Measurements from ENCODE around the gene SP140. TPM values are rescaled to one million over a fixed set of nuclear protein-coding genes. Genes with fewer than 3 reads are reported as not detected.

SP140 gene
- total RNA-seq, 2 experiments from 2014 or later: 51.2 to 55.1 TPM

- Histone ChIP-seq H3K27me3 (ENCODE audit: control insufficient read depth in 1 of 2, insufficient read depth in 2 of 2, low read length in 2 of 2) (no peaks in the 10 kb centered on the region), H3K9me3 (ENCODE audit: control insufficient read depth in 1 of 2, insufficient read depth in 1 of 2, low read length in 2 of 2) (no peaks in the 10 kb centered on the region), H3K4me1 (ENCODE audit: insufficient read depth, low read length) (peaks cover 6% of the 10 kb centered on the region), H3K4me3 (ENCODE audit: low read length) (no peak overlapping the region), H3K36me3 (ENCODE audit: insufficient read depth, low read length) (peaks cover 96% of the 10 kb centered on the region), H3K27ac (ENCODE audit: low read depth in 1 of 2, low read length in 2 of 2) (no peak overlapping the region)
- peak overlapping the region; percentile 34 for H3K27ac Mint-ChIP-seq
- ChIA-PET CTCF (no interaction called here), POLR2A (interaction anchor here (0.7 to 4.3 kb wide), 2 partner anchors 12 to 13 kb away, joined by 3 to 21 read pairs; partner anchors contain the start of gene SP110)
- H3K36me3 Mint-ChIP-seq (ENCODE audit: low read depth): no peaks in the 10 kb centered on the region
- DNase-seq (no peak), ATAC-seq (ENCODE audit: poor library complexity) (no peak)
- no peaks in the 10 kb centered on the region for H3K9me3 Mint-ChIP-seq
- no peak overlapping the region for H3K4me3 Mint-ChIP-seq
- H3K4me1 Mint-ChIP-seq (ENCODE audit: low read depth): peaks cover 18% of the 10 kb centered on the region
- H3K27me3 Mint-ChIP-seq: no peaks in the 10 kb centered on the region
- intact Hi-C loops (cut with DNase I, micrococcal nuclease): no loop called here
- TF ChIP-seq CTCF (IDR thresholded peaks at IDR 0.05): no peak
These were observed 19.8 kb upstream of the SP140 start for GRCh38 chr2:230205721-230206120.

- no peak for TF ChIP-seq CTCF (IDR thresholded peaks at IDR 0.05)
- Mint-ChIP-seq H3K4me1 (ENCODE audit: low read depth) (peaks cover 15% of the 10 kb centered on the region), H3K27ac (no peak overlapping the region), H3K4me3 (no peak overlapping the region), H3K27me3 (no peaks in the 10 kb centered on the region), H3K36me3 (ENCODE audit: low read depth) (no peaks in the 10 kb centered on the region), H3K9me3 (no peaks in the 10 kb centered on the region)
- no peak for DNase-seq
- H3K9me3 ChIP-seq (ENCODE audit: control insufficient read depth in 1 of 2, insufficient read depth in 1 of 2, low read length in 2 of 2): no peaks in the 10 kb centered on the region
- no peak overlapping the region for H3K27ac ChIP-seq (ENCODE audit: low read depth in 1 of 2, low read length in 2 of 2)
- peaks cover 99% of the 10 kb centered on the region for H3K36me3 ChIP-seq (ENCODE audit: insufficient read depth, low read length)
- peaks cover 11% of the 10 kb centered on the region for H3K4me1 ChIP-seq (ENCODE audit: insufficient read depth, low read length)
- H3K4me3 ChIP-seq (ENCODE audit: low read length): no peak overlapping the region
- ATAC-seq (ENCODE audit: poor library complexity): no peak
- ChIA-PET CTCF (no interaction called here), POLR2A (interaction anchor here (4.3 kb wide), 1 partner anchor 11 kb away, joined by 21 read pairs; the partner anchor contains the start of gene SP110)
- no peaks in the 10 kb centered on the region for H3K27me3 ChIP-seq (ENCODE audit: control insufficient read depth in 1 of 2, insufficient read depth in 2 of 2, low read length in 2 of 2)
- intact Hi-C loops (cut with DNase I, micrococcal nuclease): no loop called here
These were observed 17.0 kb upstream of the SP140 start for GRCh38 chr2:230208576-230208975.

GRCh38 chr2:230209422-230210051 lies 16.0 kb upstream of the SP140 start:
- H3K4me1 ChIP-seq (ENCODE audit: insufficient read depth, low read length): peaks cover 11% of the 10 kb centered on the region

More at GRCh38 chr2:230209422-230210051, 16.0 kb upstream of the SP140 start:
- H3K36me3 Mint-ChIP-seq (ENCODE audit: low read depth): no peaks in the 10 kb centered on the region
- H3K27ac Mint-ChIP-seq: no peak overlapping the region
- Histone ChIP-seq H3K4me3 (ENCODE audit: low read length) (no peak overlapping the region), H3K9me3 (ENCODE audit: control insufficient read depth in 1 of 2, insufficient read depth in 1 of 2, low read length in 2 of 2) (no peaks in the 10 kb centered on the region), H3K27ac (ENCODE audit: low read depth in 1 of 2, low read length in 2 of 2) (no peak overlapping the region), H3K27me3 (ENCODE audit: control insufficient read depth in 1 of 2, insufficient read depth in 2 of 2, low read length in 2 of 2) (no peaks in the 10 kb centered on the region), H3K36me3 (ENCODE audit: insufficient read depth, low read length) (peaks cover 99% of the 10 kb centered on the region)
- no peak for ATAC-seq (ENCODE audit: poor library complexity)
- ChIA-PET POLR2A (interaction anchor here (4.3 kb wide), 1 partner anchor 10 kb away, joined by 21 read pairs; the partner anchor contains the start of gene SP110), CTCF (no interaction called here)
- intact Hi-C loops (cut with DNase I, micrococcal nuclease): loop anchor here in 1 of 2 experiments (5.0 kb wide), 1 partner anchor 393 kb away; no protein-coding TSS in a partner anchor
- no peak for TF ChIP-seq CTCF (IDR thresholded peaks at IDR 0.05)
- peaks cover 25% of the 10 kb centered on the region for H3K4me1 Mint-ChIP-seq (ENCODE audit: low read depth)
- no peak overlapping the region for H3K4me3 Mint-ChIP-seq
- DNase-seq: peak in 1 of 14 experiments; percentile 13
- H3K27me3 Mint-ChIP-seq: no peaks in the 10 kb centered on the region
- no peaks in the 10 kb centered on the region for H3K9me3 Mint-ChIP-seq
